Measurements from ENCODE around the gene TNS1. TPM values are rescaled to one million over a fixed set of nuclear protein-coding genes. Genes with fewer than 3 reads are reported as not detected.

The TNS1 gene
- total RNA-seq, 2 donors from 2014 or later: 168 to 174 TPM

DNA sequence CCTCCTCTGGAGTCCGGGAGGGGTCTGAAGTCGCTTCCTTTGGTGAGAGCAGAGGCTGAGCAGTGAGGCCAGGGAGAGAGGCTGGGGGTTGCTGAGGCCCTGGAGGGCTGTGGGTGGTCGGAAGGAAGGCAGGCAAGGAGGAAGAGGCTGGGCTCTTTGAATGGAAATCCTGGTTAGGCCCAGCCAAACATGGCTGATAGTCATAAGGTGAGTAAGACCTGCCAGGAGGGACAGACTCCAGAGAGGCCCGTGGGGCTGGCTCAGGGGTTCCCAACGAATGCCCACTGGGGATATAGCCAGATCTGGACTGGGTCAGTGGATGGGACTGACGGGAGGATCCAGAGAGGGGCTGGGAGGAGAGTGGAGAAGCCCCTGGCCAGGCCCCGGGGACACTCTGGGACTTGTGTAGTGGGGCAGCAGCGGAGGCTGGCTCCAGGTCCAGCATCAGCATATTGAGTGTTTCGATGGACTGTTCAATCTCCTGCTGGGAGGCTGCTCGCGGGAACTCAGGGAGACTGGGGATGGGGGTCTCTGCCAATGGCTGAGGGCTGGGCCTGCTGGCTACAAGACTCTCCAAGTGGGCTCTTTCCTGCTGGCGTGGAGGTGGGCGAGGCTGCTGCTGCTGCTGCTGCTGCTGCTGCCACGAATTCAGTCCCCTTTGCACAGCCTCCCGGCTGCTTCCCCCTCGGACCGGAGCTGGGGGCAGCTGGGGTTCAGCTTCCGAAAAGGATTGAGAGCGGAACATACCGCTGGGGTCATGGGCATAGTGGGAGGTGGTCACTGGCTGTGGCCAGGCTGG is 155.0 kb downstream of the TNS1 start:
- H3K36me3 ChIP-seq (replicated peaks in 1 of 2; ENCODE audit: insufficient read depth in 1 of 2, low read depth in 2 of 2): peaks cover 10 to 20% of the 10 kb centered on the region in 2 donors
- H3K9me3 ChIP-seq: no peaks in the 10 kb centered on the region
- WGBS, 2 donors: 86 to 90% methylated on average over 17 to 19 of the region's 20 CpGs
- H3K4me1 ChIP-seq: peaks cover 31% of the 10 kb centered on the region
- H3K27me3 ChIP-seq: no peaks in the 10 kb centered on the region
- ATAC-seq (no peak), DNase-seq (no peak)
- TF ChIP-seq POLR2A (IDR thresholded peaks at IDR 0.05) (no peak), CTCF (IDR thresholded peaks at IDR 0.05) (no peak)
- intact Hi-C loops (cut with DNase I): no loop called here
- H3K4me3 ChIP-seq: no peak overlapping the region
- peak overlapping the region in 1 of 4 donors; percentile 8 for H3K27ac ChIP-seq

DNA sequence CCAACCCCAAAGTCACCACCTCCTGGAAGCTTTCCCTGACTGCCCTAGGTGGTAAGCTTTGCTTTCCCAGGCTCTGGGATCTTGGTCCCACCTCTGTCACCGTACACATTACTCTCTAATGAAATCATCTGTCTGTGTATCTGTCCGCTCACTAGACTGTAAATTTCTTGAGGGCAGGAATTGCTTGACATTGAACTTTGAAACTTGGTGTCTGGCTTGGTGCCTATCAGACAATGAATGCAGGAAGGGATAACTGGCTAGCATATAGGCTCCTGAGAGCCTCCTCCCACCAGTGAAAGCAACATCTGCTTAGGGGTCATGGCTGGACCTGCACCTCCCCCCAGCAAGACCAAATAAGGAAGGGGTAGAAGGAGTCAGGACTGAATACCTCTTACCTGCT is 155.7 kb downstream of the TNS1 start:
- Histone ChIP-seq H3K27me3 (no peaks in the 10 kb centered on the region), H3K4me1 (peaks cover 31% of the 10 kb centered on the region), H3K4me3 (no peak overlapping the region), H3K9me3 (no peaks in the 10 kb centered on the region), H3K36me3 (replicated peaks in 1 of 2; ENCODE audit: insufficient read depth in 1 of 2, low read depth in 2 of 2) (peaks cover 10 to 20% of the 10 kb centered on the region in 2 donors), H3K27ac (peak overlapping the region in 1 of 4 donors; percentile 8)
- DNase-seq (no peak), ATAC-seq (no peak)
- TF ChIP-seq CTCF (IDR thresholded peaks at IDR 0.05) (no peak), POLR2A (IDR thresholded peaks at IDR 0.05) (no peak)
- intact Hi-C loops (cut with DNase I): no loop called here
- 89 to 90% methylated on average over 2 of the region's 2 CpGs for WGBS, 2 donors

- no peak for ATAC-seq
- no peak for TF ChIP-seq POLR2A (IDR thresholded peaks at IDR 0.05)
- TF ChIP-seq CTCF (IDR thresholded peaks at IDR 0.05): no peak
- intact Hi-C loops (cut with DNase I): no loop called here
- H3K27me3 ChIP-seq: no peaks in the 10 kb centered on the region
- peak in 3 of 4 donors; percentile 37 to 62 (median 53) for DNase-seq
- H3K4me1 ChIP-seq: peaks cover 35% of the 10 kb centered on the region
- peaks cover 10 to 20% of the 10 kb centered on the region in 2 donors for H3K36me3 ChIP-seq (replicated peaks in 1 of 2; ENCODE audit: insufficient read depth in 1 of 2, low read depth in 2 of 2)
- no peaks in the 10 kb centered on the region for H3K9me3 ChIP-seq
- no peak overlapping the region for H3K4me3 ChIP-seq
- peak overlapping the region in 1 of 4 donors; percentile 22 for H3K27ac ChIP-seq
- WGBS, 2 donors: 74 to 87% methylated on average over 3 of the region's 3 CpGs
These were observed 156.5 kb downstream of the TNS1 start for GRCh38 chr2:217846321-217846743.

DNA sequence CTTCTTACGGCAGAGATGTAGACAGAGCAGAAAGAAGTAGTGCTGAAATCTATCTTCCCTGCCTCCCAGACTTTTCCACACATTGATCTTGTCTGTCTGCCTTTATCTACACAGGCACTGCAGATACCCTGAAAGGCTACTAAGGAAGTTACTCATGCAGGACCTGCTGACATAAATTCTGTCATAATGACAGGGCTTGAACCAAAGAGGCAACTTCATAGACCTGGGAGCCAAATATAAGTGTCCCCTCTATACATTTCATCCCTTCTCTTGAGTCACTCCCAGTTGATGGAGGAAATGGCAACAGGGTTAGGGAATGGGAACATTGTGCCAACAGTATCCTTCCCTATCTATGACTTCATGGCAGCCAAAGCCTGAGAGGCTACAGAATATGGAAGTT is 157.5 kb downstream of the TNS1 start:
- intact Hi-C loops (cut with DNase I): no loop called here
- TF ChIP-seq POLR2A (IDR thresholded peaks at IDR 0.05) (no peak), CTCF (IDR thresholded peaks at IDR 0.05) (no peak)
- WGBS, 2 donors: 95 to 100% methylated on average over 1 of the region's 1 CpG
- Histone ChIP-seq H3K9me3 (no peaks in the 10 kb centered on the region), H3K4me3 (no peak overlapping the region), H3K27me3 (no peaks in the 10 kb centered on the region), H3K4me1 (peaks cover 30% of the 10 kb centered on the region), H3K36me3 (replicated peaks in 1 of 2; ENCODE audit: insufficient read depth in 1 of 2, low read depth in 2 of 2) (peaks cover 10 to 20% of the 10 kb centered on the region in 2 donors), H3K27ac (no peak overlapping the region)
- ATAC-seq: no peak
- DNase-seq: no peak

GRCh38 chr2:217844696-217845095 is 158.1 kb downstream of the TNS1 start:
- ATAC-seq (no peak), DNase-seq (no peak)
- Histone ChIP-seq H3K27me3 (no peaks in the 10 kb centered on the region), H3K4me1 (peaks cover 36% of the 10 kb centered on the region), H3K4me3 (no peak overlapping the region), H3K36me3 (replicated peaks in 1 of 2; ENCODE audit: insufficient read depth in 1 of 2, low read depth in 2 of 2) (peaks cover 10 to 20% of the 10 kb centered on the region in 2 donors), H3K9me3 (no peaks in the 10 kb centered on the region), H3K27ac (no peak overlapping the region)
- intact Hi-C loops (cut with DNase I): no loop called here
- WGBS, 2 donors: 95 to 100% methylated on average over 1 of the region's 1 CpG
- no peak for TF ChIP-seq CTCF (IDR thresholded peaks at IDR 0.05)
- TF ChIP-seq POLR2A (IDR thresholded peaks at IDR 0.05): no peak
